Endothelial cell of umbilical vein (primary cell): Measurements from ENCODE around the gene TRMT2B. TPM values are rescaled to one million over a fixed set of nuclear protein-coding genes. Genes with fewer than 3 reads are reported as not detected.
"Not testable (repeated sequence)": the region's sequence is repeated elsewhere in the genome, so short reads cannot be mapped to it uniquely, and the experiment has no call there.

Experiments
- BruUV-seq: library from RNA; stranded (reverse); fragments of 400-500 nt; replicated peaks from 2 replicates; lab custom pipeline; 2021; lab: Mats Ljungman, UMichigan
- CTCF ChIA-PET: fragments of 300-600, 350-600 bp; sonication (Branson Sonifier 250); formaldehyde crosslinking; loops from one replicate; lab custom pipeline; 2021; ENCODE audit warnings: antibody characterized with exemption, inconsistent platforms; lab: Charles Lee
- POLR2A ChIA-PET: fragments of 300-600, 350-600 bp; sonication (Branson Sonifier 250); formaldehyde crosslinking; loops from one replicate; lab custom pipeline; 2021; ENCODE audit warnings: antibody characterized with exemption, inconsistent platforms; lab: Charles Lee
- DNase-seq: peaks from one replicate; pipeline ENCODE4 v3.0.0-alpha.2; 2011; ENCODE audit warnings: low read depth, low spot score
- FAIRE-seq: peaks from 2 replicates; lab custom pipeline; 2011; peaks lifted over from hg19 to GRCh38; lab: Jason Lieb, UNC
- H2AFZ ChIP-seq: 2 replicates; pipeline ENCODE4 v1.6.0; 2012; ENCODE audit warnings: low read depth, low read length, control low read depth, inconsistent platforms
- H3K27ac ChIP-seq: 2 replicates; pipeline ENCODE4 v1.5.1; 2011; ENCODE audit warnings: low read depth, mild to moderate bottlenecking, control low read depth, low read length, moderate library complexity; ENCODE audit not compliant: insufficient read depth
- H3K27me3 ChIP-seq, 2 experiments: 2 replicates each; pipeline versions ENCODE4 v1.6.0 to v1.6.1; 2011; ENCODE audit warnings: low read length in 2 of 2, mixed read lengths in 1 of 2; ENCODE audit not compliant: control insufficient read depth in 2 of 2, insufficient read depth in 2 of 2
- H3K36me3 ChIP-seq, 2 experiments: 2 replicates in 1 of 2; 3 replicates in 1 of 2; pipeline ENCODE4 v1.5.1; 2011; ENCODE audit warnings: low read length in 2 of 2, mild to moderate bottlenecking in 1 of 2, moderate library complexity in 1 of 2; ENCODE audit not compliant: control insufficient read depth in 2 of 2, insufficient read depth in 2 of 2; ENCODE audit errors: extremely low read depth in 1 of 2
- H3K4me1 ChIP-seq: 3 replicates; pipeline ENCODE4 v1.5.1; 2011; ENCODE audit warnings: mild to moderate bottlenecking, low read length; ENCODE audit not compliant: control insufficient read depth, insufficient read depth; ENCODE audit errors: extremely low read depth
- H3K4me2 ChIP-seq: 2 replicates; pipeline ENCODE4 v1.6.1; 2011; ENCODE audit warnings: low read length, control low read depth, mixed read lengths; ENCODE audit not compliant: insufficient read depth
- H3K4me3 ChIP-seq, 3 experiments: fragments of 200-600 bp in 1 of 3; sonication (generic), shearing (Covaris generic) in 1 of 3; replicated peaks in 1 of 3; 2 replicates each; pipeline ENCODE4 v1.5.1; 2011 to 2016; ENCODE audit warnings: control low read depth in 3 of 3, low read length in 3 of 3, mild to moderate bottlenecking in 2 of 3, inconsistent platforms in 1 of 3, low read depth in 1 of 3, moderate library complexity in 1 of 3; ENCODE audit not compliant: insufficient read depth in 1 of 3
- H3K79me2 ChIP-seq: 2 replicates; pipeline ENCODE4 v1.6.0; 2012; ENCODE audit warnings: low read length, inconsistent platforms; ENCODE audit not compliant: control insufficient read depth, insufficient read depth
- H3K9ac ChIP-seq: replicated peaks from 2 replicates; pipeline ENCODE3; 2011; ENCODE audit warnings: low read length, control low read depth; ENCODE audit not compliant: insufficient read depth; ENCODE audit errors: extremely low read depth
- H3K9me1 ChIP-seq: replicated peaks from 3 replicates; pipeline ENCODE4 v1.6.0; 2011; ENCODE audit warnings: mild to moderate bottlenecking, low read length; ENCODE audit not compliant: control insufficient read depth, insufficient read depth; ENCODE audit errors: extremely low read depth
- H3K9me3 ChIP-seq: replicated peaks from 2 replicates; pipeline ENCODE4 v1.5.1; 2012; ENCODE audit warnings: low read length, inconsistent platforms; ENCODE audit not compliant: control insufficient read depth, insufficient read depth
- H4K20me1 ChIP-seq: replicated peaks from 2 replicates; pipeline ENCODE3; 2011; ENCODE audit warnings: mild to moderate bottlenecking, low read length; ENCODE audit not compliant: control insufficient read depth, insufficient read depth; ENCODE audit errors: extremely low read depth
- CTCF ChIP-seq, 2 donors: IDR thresholded peaks; 1 replicate in 1 of 2; 2 replicates in 1 of 2; pipeline ENCODE4 v1.5.1; 2011; ENCODE audit warnings: low read length in 2 of 2, mild to moderate bottlenecking in 2 of 2, moderate library complexity in 2 of 2, control low read depth in 1 of 2, inconsistent platforms in 1 of 2, low read depth in 1 of 2; ENCODE audit not compliant: insufficient read depth in 1 of 2; ENCODE audit errors: extremely low read depth in 1 of 2
- EZH2 ChIP-seq: IDR thresholded peaks from 2 replicates; pipeline ENCODE4 v1.6.1; 2012; ENCODE audit warnings: borderline replicate concordance, low read depth, mild to moderate bottlenecking, moderate library complexity, low read length, inconsistent platforms; ENCODE audit not compliant: severe bottlenecking
- FOS ChIP-seq: IDR thresholded peaks from 2 replicates; pipeline ENCODE4 v1.6.1; 2011; ENCODE audit warnings: mild to moderate bottlenecking, low read length, moderate library complexity, borderline replicate concordance; ENCODE audit not compliant: insufficient read depth
- JUN ChIP-seq: IDR thresholded peaks from 2 replicates; pipeline ENCODE4 v1.6.1; 2011; ENCODE audit warnings: borderline replicate concordance, low read depth; ENCODE audit not compliant: insufficient read length, insufficient read depth
- MYC ChIP-seq: IDR thresholded peaks from one replicate; pipeline ENCODE4 v1.6.1; 2011; ENCODE audit warnings: mild to moderate bottlenecking, low read depth, low read length
- POLR2A ChIP-seq: IDR thresholded peaks from 2 replicates; pipeline ENCODE4 v1.6.1; 2012; ENCODE audit warnings: low read depth, mild to moderate bottlenecking, control low read depth, low read length
- POLR2AphosphoS5 ChIP-seq: IDR thresholded peaks from 2 replicates; pipeline ENCODE4 v1.6.1; 2012; ENCODE audit warnings: low read depth, mild to moderate bottlenecking, control low read depth, low read length, moderate library complexity; ENCODE audit not compliant: insufficient read depth
- dilution Hi-C: fragments of 300-500 bp; cut with MboI; formaldehyde crosslinking; loops from one replicate; pipeline ENCODE4 v1.15.0; 2019; ENCODE audit warnings: low sequenced_read_pairs; ENCODE audit not compliant: extremely low pct_ligation_motif_present
- intact Hi-C: fragments of 100-400 bp; cut with micrococcal nuclease; formaldehyde crosslinking; loops from one replicate; pipeline ENCODE4 v1.10.0; 2022
- polyA plus RNA-seq, 4 experiments: library from polyadenylated mRNA; depleted of rRNA in 3 of 4; stranded (reverse) in 3 of 4; unstranded in 1 of 4; fragments of >200 nt; gene quantifications; 2 replicates each; pipeline versions ENCODE4 v1.2.1 to v1.2.3, GENCODE V29; 2011 to 2012; ENCODE audit warnings: missing spikeins in 1 of 4
- total RNA-seq: library from RNA; stranded (reverse); gene quantifications from 2 replicates; pipeline ENCODE4 v1.2.3, GENCODE V29; 2021

TRMT2B gene
- total and polyA plus RNA-seq, 2 donors (not counting 3 experiments of a cell fraction or from before 2014, with no cell fraction given) = 18.3 to 21.3 TPM

- TF ChIP-seq POLR2AphosphoS5 (no peak), FOS (peak; percentile 36), MYC (no peak), JUN (peak; percentile 14), EZH2 (no peak)
- H3K9ac ChIP-seq = peak overlapping the region; percentile 9
- H3K9me1 ChIP-seq = no peaks in the 10 kb centered on the region
- peak overlapping the region; percentile 31 for H3K4me2 ChIP-seq
- dilution Hi-C loops (no loop called here), intact Hi-C loops (loop anchor here (10.0 kb wide), 1 partner anchor 130 kb away; no protein-coding TSS in a partner anchor)
- peaks cover 3 to 8% of the 10 kb centered on the region in 2 experiments for H3K36me3 ChIP-seq
- DNase-seq (peak; percentile 64), FAIRE-seq (peak; percentile 73)
- ChIA-PET POLR2A (no interaction called here), CTCF (no interaction called here)
- H3K27ac ChIP-seq = peak overlapping the region; percentile 68
- peaks cover 11% of the 10 kb centered on the region for H3K4me1 ChIP-seq
- no TSS peak for BruUV-seq
- no peaks in the 10 kb centered on the region for H3K9me3 ChIP-seq
- H4K20me1 ChIP-seq = no peaks in the 10 kb centered on the region
- no peaks in the 10 kb centered on the region for H3K27me3 ChIP-seq
- no peak overlapping the region for H2AFZ ChIP-seq
- H3K4me3 ChIP-seq = no peak overlapping the region
- H3K79me2 ChIP-seq = no peaks in the 10 kb centered on the region
Measured at GRCh38 chrX:101025126-101025525, 26.8 kb downstream of the TRMT2B start.

- no peaks in the 10 kb centered on the region for H3K79me2 ChIP-seq
- TF ChIP-seq MYC = no peak
- no peak for TF ChIP-seq CTCF (IDR thresholded peaks at IDR 0.05; ENCODE audit: extremely low read depth in 1 of 2, insufficient read depth in 1 of 2, low read depth in 1 of 2, low read length in 2 of 2)
- no peak for TF ChIP-seq FOS
- TF ChIP-seq JUN = no peak
- no peak for TF ChIP-seq EZH2
- TF ChIP-seq POLR2A = no peak
- no peak for TF ChIP-seq POLR2AphosphoS5
- intact Hi-C loops (loop anchor here (10.0 kb wide), 1 partner anchor 127 kb away; no protein-coding TSS in a partner anchor), dilution Hi-C loops (no loop called here)
- H3K27me3 ChIP-seq = no peaks in the 10 kb centered on the region
- H3K9ac ChIP-seq = no peak overlapping the region
- H3K36me3 ChIP-seq = peaks cover 3 to 10% of the 10 kb centered on the region in 2 experiments
- H3K9me1 ChIP-seq = no peaks in the 10 kb centered on the region
- CTCF ChIA-PET = no interaction called here
- no TSS peak for BruUV-seq
- DNase-seq (no peak), FAIRE-seq (no peak)
- H3K4me2 ChIP-seq = no peak overlapping the region
- no peak overlapping the region for H3K4me3 ChIP-seq
- POLR2A ChIA-PET = no interaction called here
- H3K9me3 ChIP-seq = no peaks in the 10 kb centered on the region
- H3K4me1 ChIP-seq = peaks cover 11% of the 10 kb centered on the region
- no peak overlapping the region for H3K27ac ChIP-seq
- no peak overlapping the region for H2AFZ ChIP-seq
- H4K20me1 ChIP-seq = no peaks in the 10 kb centered on the region
Measured at GRCh38 chrX:101022020-101022419, 29.9 kb downstream of the TRMT2B start.

- H3K4me3 ChIP-seq, H3K4me2 ChIP-seq, intact Hi-C loops, BruUV-seq, dilution Hi-C loops, CTCF ChIA-PET, H3K9ac ChIP-seq, H3K79me2 ChIP-seq, H3K4me1 ChIP-seq, H3K9me3 ChIP-seq, H2AFZ ChIP-seq, H3K27me3 ChIP-seq, FAIRE-seq, H3K9me1 ChIP-seq, DNase-seq, POLR2A ChIA-PET, H3K27ac ChIP-seq, H3K36me3 ChIP-seq, H4K20me1 ChIP-seq: not testable (repeated sequence)
Measured at GRCh38 chrX:101012031-101012430, 39.9 kb downstream of the TRMT2B start.
